H1 (cell line): Measurements from ENCODE around the gene PIGK. TPM values are rescaled to one million over a fixed set of nuclear protein-coding genes. Genes with fewer than 3 reads are reported as not detected.

Experiments
- CTCF ChIA-PET: fragments of 300-600 bp; sonication (Branson Sonifier 250); formaldehyde crosslinking; loops from one replicate; lab custom pipeline; 2021; ENCODE audit not compliant: partially characterized antibody; lab: Charles Lee
- POLR2A ChIA-PET: fragments of 300-600 bp; sonication (Branson Sonifier 250); formaldehyde crosslinking; loops from one replicate; lab custom pipeline; 2021; ENCODE audit warnings: inconsistent platforms; ENCODE audit not compliant: partially characterized antibody; lab: Charles Lee
- DNase-seq, 2 experiments: peaks; one replicate each; pipeline versions ENCODE4 v3.0.0 to v3.0.0-alpha.2; 2010 to 2022; ENCODE audit warnings: low spot score in 2 of 2, low read depth in 1 of 2, mixed read lengths in 1 of 2
- FAIRE-seq: peaks from 2 replicates; lab custom pipeline; 2011; peaks lifted over from hg19 to GRCh38; lab: Jason Lieb, UNC
- H2AFZ ChIP-seq: 2 replicates; pipeline ENCODE4 v1.8.1; 2012; ENCODE audit warnings: low read length, inconsistent platforms
- H2AK5ac ChIP-seq: 2 replicates; pipeline ENCODE4 v1.6.1; 2013; ENCODE audit warnings: low read depth, low read length
- H2BK120ac ChIP-seq: replicated peaks from 2 replicates; pipeline ENCODE3; 2013; ENCODE audit warnings: low read depth, low read length, inconsistent platforms
- H2BK12ac ChIP-seq: 2 replicates; pipeline ENCODE4 v1.6.1; 2013; ENCODE audit warnings: low read depth, low read length
- H2BK15ac ChIP-seq: 2 replicates; pipeline ENCODE4 v1.6.1; 2013; ENCODE audit warnings: low read length
- H2BK20ac ChIP-seq: 2 replicates; pipeline ENCODE4 v1.6.1; 2013; ENCODE audit warnings: low read length
- H2BK5ac ChIP-seq: 2 replicates; pipeline ENCODE4 v1.6.1; 2013; ENCODE audit warnings: low read depth, low read length
- H3K14ac ChIP-seq: 2 replicates; pipeline ENCODE4 v1.6.1; 2013; ENCODE audit warnings: inconsistent platforms; ENCODE audit not compliant: insufficient read length
- H3K18ac ChIP-seq: 2 replicates; pipeline ENCODE4 v1.6.1; 2013; ENCODE audit warnings: low read length; ENCODE audit errors: extremely low read depth
- H3K23ac ChIP-seq: 2 replicates; pipeline ENCODE4 v1.6.1; 2013; ENCODE audit warnings: inconsistent platforms; ENCODE audit not compliant: insufficient read length
- H3K23me2 ChIP-seq: 2 replicates; pipeline ENCODE4 v1.6.1; 2013; ENCODE audit warnings: low read depth, low read length
- H3K27ac ChIP-seq: 2 replicates; pipeline ENCODE4 v1.6.1; 2011; ENCODE audit warnings: low read depth, low read length, inconsistent platforms
- H3K27me3 ChIP-seq, 4 experiments: replicated peaks in 1 of 4; 1 replicate in 1 of 4; 2 replicates in 3 of 4; pipeline versions ENCODE4 v1.6.1 to v1.8.1; 2011 to 2013; ENCODE audit warnings: low read length in 3 of 4, mild to moderate bottlenecking in 3 of 4, inconsistent platforms in 2 of 4, mixed read lengths in 2 of 4, moderate library complexity in 1 of 4; ENCODE audit not compliant: control insufficient read depth in 3 of 4, insufficient read depth in 3 of 4; ENCODE audit errors: extremely low read depth in 1 of 4
- H3K36me3 ChIP-seq, 4 experiments: 2 replicates each; pipeline versions ENCODE4 v1.6.1 to v1.8.1; 2011 to 2013; ENCODE audit warnings: mild to moderate bottlenecking in 4 of 4, low read length in 3 of 4, moderate library complexity in 2 of 4, control low read depth in 1 of 4, inconsistent platforms in 1 of 4; ENCODE audit not compliant: insufficient read depth in 4 of 4, control insufficient read depth in 2 of 4
- H3K4ac ChIP-seq: replicated peaks from 2 replicates; pipeline ENCODE3; 2013; ENCODE audit warnings: low read length, low read depth, mixed read lengths, inconsistent platforms; ENCODE audit not compliant: insufficient read length
- H3K4me1 ChIP-seq, 4 experiments: replicated peaks in 1 of 4; 1 replicate in 1 of 4; 2 replicates in 3 of 4; pipeline versions ENCODE4 v1.6.1 to v1.8.1; 2011 to 2013; ENCODE audit warnings: low read length in 3 of 4, inconsistent platforms in 2 of 4, mixed read lengths in 1 of 4; ENCODE audit not compliant: insufficient read depth in 4 of 4, control insufficient read depth in 3 of 4
- H3K4me2 ChIP-seq, 2 experiments: 2 replicates each; pipeline versions ENCODE4 v1.6.1 to v1.8.1; 2011 to 2013; ENCODE audit warnings: low read depth in 2 of 2, low read length in 2 of 2, control low read depth in 1 of 2, inconsistent platforms in 1 of 2, mild to moderate bottlenecking in 1 of 2; ENCODE audit not compliant: insufficient read depth in 1 of 2
- H3K4me3 ChIP-seq, 4 experiments: fragments of 200-600, 300-600 bp in 1 of 4; sonication (generic), shearing (Covaris generic), sonication (Bioruptor Twin) in 1 of 4; 2 replicates each; pipeline versions ENCODE4 v1.5.1 to v1.8.1; 2011 to 2016; ENCODE audit warnings: low read length in 4 of 4, low read depth in 3 of 4, control low read depth in 2 of 4, inconsistent platforms in 2 of 4, mild to moderate bottlenecking in 2 of 4, mixed read lengths in 1 of 4, moderate library complexity in 1 of 4; ENCODE audit not compliant: insufficient read depth in 2 of 4; ENCODE audit errors: extremely low read depth in 1 of 4
- H3K56ac ChIP-seq: replicated peaks from 2 replicates; pipeline ENCODE3; 2013; ENCODE audit warnings: low read depth, mild to moderate bottlenecking, mixed read lengths, low read length, inconsistent platforms; ENCODE audit not compliant: insufficient read length
- H3K79me1 ChIP-seq: 2 replicates; pipeline ENCODE4 v1.6.1; 2013; ENCODE audit warnings: low read depth, low read length, control low read depth
- H3K79me2 ChIP-seq, 2 experiments: 2 replicates each; pipeline versions ENCODE4 v1.6.1 to v1.8.1; 2012 to 2013; ENCODE audit warnings: low read length in 2 of 2, mild to moderate bottlenecking in 2 of 2, inconsistent platforms in 1 of 2; ENCODE audit not compliant: insufficient read depth in 2 of 2, control insufficient read depth in 1 of 2
- H3K9ac ChIP-seq, 4 experiments: replicated peaks in 1 of 4; 1 replicate in 1 of 4; 2 replicates in 3 of 4; pipeline versions ENCODE4 v1.6.1 to v1.8.1; 2011 to 2013; ENCODE audit warnings: low read depth in 3 of 4, low read length in 3 of 4, control low read depth in 2 of 4, mild to moderate bottlenecking in 2 of 4, moderate library complexity in 2 of 4, inconsistent platforms in 1 of 4; ENCODE audit errors: extremely low read depth in 1 of 4
- H3K9me3 ChIP-seq, 2 experiments: 2 replicates each; pipeline versions ENCODE4 v1.6.1 to v1.8.1; 2012 to 2013; ENCODE audit warnings: mild to moderate bottlenecking in 2 of 2, moderate library complexity in 2 of 2, control low read depth in 1 of 2, inconsistent platforms in 1 of 2, low read depth in 1 of 2, low read length in 1 of 2, mixed read lengths in 1 of 2; ENCODE audit not compliant: insufficient read depth in 2 of 2
- H4K20me1 ChIP-seq, 2 experiments: replicated peaks in 1 of 2; 2 replicates each; pipeline versions ENCODE3 to v1.8.1; 2011 to 2013; ENCODE audit warnings: inconsistent platforms in 2 of 2, low read length in 2 of 2, mild to moderate bottlenecking in 1 of 2; ENCODE audit not compliant: insufficient read depth in 2 of 2, control insufficient read depth in 1 of 2
- H4K5ac ChIP-seq: 2 replicates; pipeline ENCODE4 v1.6.1; 2013; ENCODE audit warnings: low read length, low read depth, mixed read lengths, inconsistent platforms; ENCODE audit not compliant: insufficient read length
- H4K8ac ChIP-seq: 2 replicates; pipeline ENCODE4 v1.8.0; 2013; ENCODE audit warnings: mild to moderate bottlenecking, moderate library complexity, low read length, inconsistent platforms; ENCODE audit not compliant: insufficient read depth; ENCODE audit errors: extremely low read depth
- H4K91ac ChIP-seq: replicated peaks from 2 replicates; pipeline ENCODE3; 2013; ENCODE audit warnings: low read length, mixed read lengths, inconsistent platforms; ENCODE audit not compliant: insufficient read length
- POU5F1 ChIP-seq: IDR thresholded peaks from 2 replicates; pipeline ENCODE4 v1.6.1; 2011; ENCODE audit warnings: low read depth, mild to moderate bottlenecking, low read length, moderate library complexity
- WGBS, 2 experiments: shearing (Covaris generic) in 1 of 2; methylation state at CpG; one replicate each; pipeline versions ENCODE4 v1.1.6 to v1.1.7; 2013 to 2015; ENCODE audit warnings: low lambda C conversion rate in 2 of 2, mixed read lengths in 2 of 2, inconsistent platforms in 1 of 2, low coverage in 1 of 2, missing lambda C conversion rate in 1 of 2; ENCODE audit not compliant: insufficient replicate concordance in 2 of 2, insufficient coverage in 1 of 2, insufficient read length in 1 of 2; ENCODE audit errors: extremely low coverage in 1 of 2, missing lambda C conversion rate in 1 of 2; 5-methylcytosine and 5-hydroxymethylcytosine counted together
- polyA plus RNA-seq, 7 experiments: library from polyadenylated mRNA; depleted of rRNA in 3 of 7; stranded (reverse) in 5 of 7; unstranded in 2 of 7; fragments of >200 nt in 5 of 7; fragments of 200-250 nt in 2 of 7; gene quantifications; 1 replicate in 5 of 7; 2 replicates in 1 of 7; 4 replicates in 1 of 7; pipeline versions ENCODE4 v1.2.1 to v1.2.3, GENCODE V29; 2011 to 2013; ENCODE audit warnings: missing spikeins in 2 of 7, mixed read lengths in 2 of 7
- total RNA-seq: library from RNA; stranded (reverse); fragmentation: NEBNext Ultra II Directional; extraction: Animal tissue kit (Norgen Biotek cat#: 25700); gene quantifications from 2 replicates; pipeline ENCODE4 v1.2.1, GENCODE V29; 2021

The PIGK gene
- total and polyA plus RNA-seq, 2 of the 8 experiments (the other 6 are each of a cell fraction or from before 2014, with no cell fraction given): 5.6 to 23.2 TPM

- Histone ChIP-seq H3K56ac (no peak overlapping the region), H2AFZ (no peak overlapping the region), H4K5ac (no peak overlapping the region), H3K23me2 (0 out of 2 replicates have a peak, but pooled peaks cover 2% of the 10 kb centered on the region), H3K4me2 (no peak overlapping the region), H2BK20ac (no peak overlapping the region), H3K27me3 (no peaks in the 10 kb centered on the region), H3K4me3 (no peak overlapping the region), H3K23ac (no peak overlapping the region), H3K4me1 (peaks cover 0 to 3% (median 1%) of the 10 kb centered on the region in 4 experiments; a peak in 4 of 7 replicates), H3K79me1 (no peaks in the 10 kb centered on the region), H2BK120ac (no peak overlapping the region), H3K14ac (no peak overlapping the region), H2AK5ac (no peak overlapping the region), H3K36me3 (peaks cover 0 to 9% (median 2%) of the 10 kb centered on the region in 4 experiments; a peak in 2 of 8 replicates), H3K18ac (no peak overlapping the region), H4K20me1 (no peaks in the 10 kb centered on the region), H2BK5ac (peak overlapping the region; percentile 83), H2BK15ac (no peak overlapping the region), H4K8ac (no peak overlapping the region), H3K27ac (no peak overlapping the region), H3K9ac (no peak overlapping the region), H3K9me3 (peaks cover 0 to 4% of the 10 kb centered on the region in 2 experiments; a peak in 1 of 4 replicates), H3K79me2 (peaks cover 0 to 6% of the 10 kb centered on the region in 2 experiments; a peak in 2 of 4 replicates), H2BK12ac (no peak overlapping the region), H3K4ac (no peak overlapping the region), H4K91ac (no peak overlapping the region)
- WGBS, 2 experiments: 75% methylated on average over 5 of the region's 5 CpGs; no CpG with 5 or more reads in 1 of the 2 experiments
- ChIA-PET POLR2A (interaction anchor here (1.6 kb wide), 1 partner anchor 59 kb away, joined by 3 read pairs; the partner anchor contains the start of gene AK5), CTCF (no interaction called here)
- FAIRE-seq: no peak
- DNase-seq: no peak
- TF ChIP-seq POU5F1: peak; percentile 71
Observed at GRCh38 chr1:77222496-77222895, 3.3 kb upstream of the PIGK start.
